Activated T-helper 2 cell treated with anti-CD3 and anti-CD28 coated beads, Interferon-gamma antibody, Interleukin-2, Interleukin-4, amounts not matched to agents 10 μg/mL and 5 μg/mL and 100 μg/mL, durations not matched to agents 14 hours and 24 hours and 36 hours (primary cell): ENCODE data around the gene KIAA0232. TPM values are rescaled to one million over a fixed set of nuclear protein-coding genes. Genes with fewer than 3 reads are reported as not detected.
"Not testable (repeated sequence)": the region's sequence is repeated elsewhere in the genome, so short reads cannot be mapped to it uniquely, and the experiment has no call there.

ENCODE experiments used
- DNase-seq: peaks from one replicate; pipeline ENCODE4 v3.0.0; 2021; ENCODE audit warnings: low spot score
- H3K27ac Mint-ChIP-seq: one replicate; pipeline ENCODE4 v1.8.0; 2021; ENCODE audit warnings: mixed read lengths
- H3K27me3 Mint-ChIP-seq: one replicate; pipeline ENCODE4 v1.8.0; 2021; ENCODE audit warnings: low read depth, mixed read lengths
- H3K36me3 Mint-ChIP-seq: one replicate; pipeline ENCODE4 v1.8.0; 2021; ENCODE audit warnings: low read depth, mixed read lengths
- H3K4me1 Mint-ChIP-seq: one replicate; pipeline ENCODE4 v1.8.0; 2021; ENCODE audit warnings: low read depth, mixed read lengths
- H3K4me3 Mint-ChIP-seq: one replicate; pipeline ENCODE4 v1.8.0; 2021; ENCODE audit warnings: low read depth, mild to moderate bottlenecking, moderate library complexity, mixed read lengths
- H3K9me3 Mint-ChIP-seq: one replicate; pipeline ENCODE4 v1.8.0; 2021; ENCODE audit warnings: mixed read lengths
- intact Hi-C: fragments of 100-400 bp; cut with micrococcal nuclease; formaldehyde crosslinking; loops from one replicate; pipeline ENCODE4 v1.15.1; 2023
- total RNA-seq: library from RNA; stranded (reverse); gene quantifications from 2 replicates; pipeline ENCODE4 v1.2.3, GENCODE V29; 2022

The KIAA0232 gene
- total RNA-seq, 1 donor from 2014 or later, result 13.6 TPM

DNA sequence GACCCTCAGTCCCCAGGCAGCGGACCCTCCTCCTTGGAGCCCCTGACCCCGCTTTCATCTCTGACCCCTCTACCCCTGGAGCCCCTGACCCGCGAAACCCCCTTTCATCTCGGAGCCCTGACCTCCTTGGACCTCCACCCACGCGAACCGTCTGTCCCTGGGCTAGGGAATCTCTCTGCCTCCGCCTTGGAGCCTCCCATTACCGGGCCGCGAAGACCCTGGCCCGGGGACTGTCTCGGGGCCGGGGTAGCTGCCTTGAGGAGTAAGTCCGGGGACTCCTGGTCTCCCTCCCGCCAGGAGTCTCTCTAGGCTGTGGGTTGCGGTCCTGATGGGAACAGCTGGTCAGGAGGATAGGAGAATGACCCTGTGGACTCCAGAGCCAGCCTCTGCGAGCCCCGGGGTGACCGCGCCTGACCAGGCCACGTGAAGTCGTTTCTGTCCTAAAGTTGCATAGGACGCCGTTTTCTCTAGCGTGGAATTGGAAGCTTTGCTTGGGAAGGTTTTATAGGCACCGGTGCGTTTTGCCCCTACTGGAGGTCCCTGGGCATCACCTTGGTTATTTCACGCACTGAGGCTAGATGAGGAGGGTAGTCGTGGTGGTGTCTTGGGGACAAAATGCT, 127.9 kb downstream of the KIAA0232 start:
- DNase-seq, result no peak
- no peaks in the 10 kb centered on the region for H3K9me3 Mint-ChIP-seq
- H3K27me3 Mint-ChIP-seq, result peaks cover 6% of the 10 kb centered on the region
- H3K36me3 Mint-ChIP-seq, result peaks cover 3% of the 10 kb centered on the region
- H3K4me1 Mint-ChIP-seq, result peaks cover 29% of the 10 kb centered on the region
- intact Hi-C loops, result no loop called here
- peak overlapping the region; percentile 87 for H3K27ac Mint-ChIP-seq
- peak overlapping the region; percentile 88 for H3K4me3 Mint-ChIP-seq

DNA sequence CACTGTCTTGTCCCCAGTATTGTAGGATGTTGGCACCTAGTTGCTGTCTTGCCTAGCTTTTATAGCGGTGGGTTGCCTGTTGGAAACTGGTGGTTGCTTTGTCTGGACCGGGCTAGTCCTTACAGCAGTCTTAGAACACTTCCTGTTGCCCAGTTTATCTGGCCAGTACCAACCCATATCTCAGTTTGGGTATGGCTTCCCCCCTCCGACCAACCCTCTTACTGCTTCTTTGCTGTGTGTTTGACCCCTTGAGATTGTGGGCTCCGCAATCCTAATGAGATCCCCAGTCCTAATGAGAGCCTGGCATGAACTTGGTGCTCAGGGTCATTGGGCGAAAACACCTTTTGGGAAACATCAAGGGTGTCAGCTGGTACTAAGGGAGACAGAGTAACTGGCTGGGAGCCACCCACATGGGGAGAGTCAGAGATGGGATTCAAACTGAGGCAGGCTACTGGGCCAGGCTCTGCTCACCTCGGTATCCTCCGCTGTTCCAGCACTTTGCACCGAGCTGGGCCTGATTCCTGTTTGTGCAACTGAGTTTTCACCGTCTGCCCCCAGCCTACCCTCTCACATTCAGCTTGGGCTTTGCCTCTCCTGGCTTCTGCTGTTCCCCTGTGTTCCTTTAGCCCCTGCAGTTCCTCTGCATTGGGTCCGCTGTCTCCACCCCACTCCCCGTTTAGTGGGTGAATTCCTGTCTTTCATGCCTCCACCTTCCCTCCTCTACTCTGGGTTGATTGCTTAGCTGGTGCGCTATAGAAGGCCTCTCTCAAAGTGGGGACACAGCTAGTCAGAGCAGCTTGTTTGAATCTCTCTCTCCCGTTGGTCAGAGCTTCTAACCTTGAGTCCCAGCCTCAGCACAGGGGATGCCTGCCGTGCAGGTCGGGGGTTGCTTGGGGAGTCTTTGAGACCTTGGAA, 128.7 kb downstream of the KIAA0232 start:
- Mint-ChIP-seq H3K9me3 (no peaks in the 10 kb centered on the region), H3K4me1 (peaks cover 31% of the 10 kb centered on the region), H3K4me3 (peak overlapping the region; percentile 88), H3K36me3 (peaks cover 3% of the 10 kb centered on the region), H3K27me3 (peaks cover 6% of the 10 kb centered on the region), H3K27ac (peak overlapping the region; percentile 60)
- intact Hi-C loops, result no loop called here
- DNase-seq, result no peak

DNA sequence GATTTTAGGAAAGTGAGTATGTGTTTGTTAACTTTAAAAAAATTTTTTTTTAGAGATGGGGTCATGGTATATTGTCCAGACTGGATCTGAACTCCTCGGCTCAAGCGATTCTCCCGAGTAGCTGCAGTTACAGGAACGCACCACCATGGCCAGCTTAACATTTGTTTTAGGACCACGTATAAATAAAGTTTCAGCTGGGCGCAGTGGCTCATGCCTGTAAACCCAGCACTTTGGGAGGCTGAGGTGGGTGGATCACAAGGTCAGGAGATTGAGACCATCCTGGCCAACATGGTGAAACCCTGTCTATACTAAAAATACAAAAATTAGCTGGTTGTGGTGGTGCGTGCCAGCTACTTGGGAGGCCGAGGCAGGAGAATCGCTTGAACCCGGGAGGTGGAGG, 129.4 kb downstream of the KIAA0232 start:
- H3K27me3 Mint-ChIP-seq, H3K4me3 Mint-ChIP-seq, H3K9me3 Mint-ChIP-seq, DNase-seq, H3K36me3 Mint-ChIP-seq, intact Hi-C loops, H3K27ac Mint-ChIP-seq: not testable (repeated sequence)
- peaks cover 38% of the 10 kb centered on the region for H3K4me1 Mint-ChIP-seq

DNA sequence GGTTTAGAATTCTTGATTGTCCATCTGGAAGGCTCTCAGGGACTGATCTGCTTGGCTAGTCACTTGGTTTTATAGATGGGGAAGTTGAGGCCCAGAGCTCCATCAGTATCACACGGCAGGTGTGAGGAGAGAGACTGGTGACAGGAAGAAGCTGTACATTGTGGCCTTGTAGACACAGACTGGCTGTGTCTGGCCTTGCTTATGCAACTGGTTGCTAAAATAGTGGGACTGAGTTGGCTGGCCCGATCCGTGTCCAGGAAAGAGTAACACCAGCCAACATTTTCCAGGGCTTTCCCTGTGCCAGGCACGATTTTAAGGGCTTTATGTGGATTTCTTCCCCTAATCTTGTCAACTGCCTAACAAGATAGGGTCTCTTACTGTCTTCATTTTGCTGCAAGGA, 129.9 kb downstream of the KIAA0232 start:
- intact Hi-C loops, result no loop called here
- peaks cover 3% of the 10 kb centered on the region for H3K27me3 Mint-ChIP-seq
- peaks cover 42% of the 10 kb centered on the region for H3K4me1 Mint-ChIP-seq
- no peak for DNase-seq
- H3K27ac Mint-ChIP-seq, result no peak overlapping the region
- no peaks in the 10 kb centered on the region for H3K9me3 Mint-ChIP-seq
- H3K36me3 Mint-ChIP-seq, result peaks cover 3% of the 10 kb centered on the region
- peak overlapping the region; percentile 31 for H3K4me3 Mint-ChIP-seq

DNA sequence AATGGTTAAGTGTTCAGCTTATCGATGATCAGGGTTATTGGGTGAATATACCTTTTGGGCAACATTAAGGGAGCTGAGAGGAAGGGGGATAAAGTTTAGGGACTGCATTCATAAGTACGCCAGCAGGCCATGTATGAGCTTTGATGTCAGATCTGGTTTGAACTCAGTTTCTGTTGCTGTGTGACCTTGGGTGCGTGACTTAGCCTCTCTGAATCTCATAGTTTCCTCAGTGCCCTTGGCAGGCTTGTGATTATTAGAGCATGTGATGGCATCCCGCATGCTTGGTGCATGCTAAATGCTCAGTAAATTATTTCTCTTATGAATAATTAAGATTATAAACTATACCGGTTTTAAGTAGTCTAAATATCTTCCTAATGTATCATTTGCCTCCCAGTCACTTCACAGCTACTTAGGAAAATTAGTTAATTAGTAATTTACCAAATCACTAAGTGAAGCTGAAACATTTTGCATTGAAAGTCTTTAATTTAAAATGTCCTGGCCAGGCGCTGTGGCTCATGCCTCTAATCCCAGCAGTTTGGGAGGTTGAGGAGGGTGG, 130.9 kb downstream of the KIAA0232 start:
- H3K4me1 Mint-ChIP-seq, result peaks cover 45% of the 10 kb centered on the region
- H3K9me3 Mint-ChIP-seq, result no peaks in the 10 kb centered on the region
- intact Hi-C loops, result no loop called here
- no peak overlapping the region for H3K4me3 Mint-ChIP-seq
- no peak overlapping the region for H3K27ac Mint-ChIP-seq
- no peaks in the 10 kb centered on the region for H3K27me3 Mint-ChIP-seq
- DNase-seq, result no peak
- peaks cover 4% of the 10 kb centered on the region for H3K36me3 Mint-ChIP-seq

DNA sequence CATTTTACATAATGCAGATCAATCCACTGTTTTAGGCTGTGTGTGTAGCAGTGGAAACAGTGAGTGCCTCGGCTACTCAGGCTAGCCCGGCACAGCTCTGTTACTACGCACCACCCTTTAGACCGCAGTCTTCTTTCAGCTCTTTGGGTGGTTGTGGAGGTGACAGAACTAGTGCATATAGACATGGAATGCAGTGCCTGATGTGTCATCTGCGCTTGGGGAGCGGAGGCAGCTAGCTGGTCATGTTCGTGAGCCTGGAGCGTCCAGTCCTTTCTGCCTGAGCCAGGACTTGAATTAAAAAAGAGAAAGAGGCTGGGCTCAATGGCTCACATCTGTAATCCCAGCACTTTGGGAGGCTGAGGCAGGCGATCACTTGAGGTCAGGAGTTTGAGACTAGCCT, 131.9 kb downstream of the KIAA0232 start:
- Mint-ChIP-seq H3K4me3 (no peak overlapping the region), H3K36me3 (peaks cover 8% of the 10 kb centered on the region), H3K4me1 (peaks cover 45% of the 10 kb centered on the region), H3K27ac (no peak overlapping the region), H3K27me3 (no peaks in the 10 kb centered on the region), H3K9me3 (no peaks in the 10 kb centered on the region)
- intact Hi-C loops, result no loop called here
- no peak for DNase-seq

DNA sequence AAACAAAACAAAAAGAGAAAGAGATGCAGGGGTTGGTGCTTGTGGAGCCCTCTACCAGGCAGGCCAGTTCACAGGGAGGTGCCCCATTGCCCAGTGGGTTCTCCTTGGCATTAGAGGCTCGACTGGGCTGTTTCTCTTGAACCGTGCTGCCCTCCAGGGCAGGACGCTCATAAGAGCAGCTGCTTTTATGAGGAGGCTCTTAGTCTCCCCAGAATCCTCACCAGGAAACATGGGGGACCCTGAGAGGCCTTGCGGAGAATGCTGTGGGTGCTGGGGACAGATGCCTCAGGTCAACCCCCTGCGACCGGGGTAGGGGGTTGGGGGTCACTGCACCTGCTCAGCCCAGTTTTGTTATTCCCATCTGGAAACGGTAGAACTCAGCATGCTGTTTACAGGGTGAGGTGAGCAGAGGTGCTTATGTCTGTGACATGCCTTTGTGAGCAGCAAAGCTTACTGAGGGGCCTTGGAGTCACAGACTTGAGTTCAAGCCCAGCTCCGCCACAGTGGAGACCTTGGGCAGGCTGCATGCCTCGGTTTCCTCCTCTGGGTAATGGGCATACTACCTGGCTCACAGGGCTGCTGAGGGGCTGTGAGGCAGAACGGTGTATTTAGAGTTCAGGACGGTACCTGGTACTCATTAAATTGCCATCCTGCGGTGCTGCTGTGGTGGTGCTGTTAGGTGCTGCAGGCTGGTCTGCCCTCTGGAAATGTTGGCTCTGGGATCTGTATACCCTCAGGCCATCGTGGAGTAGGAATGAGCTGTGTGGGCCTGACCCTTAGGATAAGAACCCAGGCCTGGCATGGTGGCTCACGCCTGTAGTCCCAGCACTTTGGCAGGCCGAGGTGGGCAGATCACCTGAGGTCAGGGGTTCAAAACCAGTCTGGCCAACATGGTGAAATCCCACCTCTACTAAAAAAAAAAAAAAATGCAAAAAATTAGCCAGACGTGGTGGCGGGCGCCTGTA, 132.8 kb downstream of the KIAA0232 start:
- no peak overlapping the region for H3K4me3 Mint-ChIP-seq
- peaks cover 44% of the 10 kb centered on the region for H3K4me1 Mint-ChIP-seq
- DNase-seq, result no peak
- no peak overlapping the region for H3K27ac Mint-ChIP-seq
- intact Hi-C loops, result no loop called here
- peaks cover 11% of the 10 kb centered on the region for H3K36me3 Mint-ChIP-seq
- H3K27me3 Mint-ChIP-seq, result no peaks in the 10 kb centered on the region
- no peaks in the 10 kb centered on the region for H3K9me3 Mint-ChIP-seq

DNA sequence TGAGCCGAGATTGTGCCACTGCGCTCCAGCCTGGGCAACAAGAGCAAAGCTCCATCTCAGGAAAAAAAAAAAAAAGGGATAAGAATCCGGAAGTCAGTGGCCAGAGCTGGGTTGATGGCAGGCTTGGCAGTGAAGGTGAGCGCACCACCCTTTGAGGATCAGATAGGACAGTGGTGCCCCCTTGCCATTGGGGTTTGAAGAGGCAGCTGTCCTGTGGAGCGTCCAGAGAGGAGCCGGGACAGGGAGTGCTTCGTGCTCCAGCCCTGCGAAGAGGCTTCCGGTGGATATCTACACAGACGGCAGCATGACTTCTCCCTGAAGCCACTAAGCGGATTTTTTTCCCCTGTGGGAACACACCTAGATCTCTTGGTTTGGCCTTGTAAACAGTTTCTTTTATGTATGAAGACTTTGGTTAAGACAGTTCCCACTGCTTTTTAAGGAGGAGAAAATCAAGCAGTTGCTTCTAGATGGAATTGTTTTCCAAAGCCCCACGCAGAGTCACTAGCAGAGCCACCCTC, 133.6 kb downstream of the KIAA0232 start:
- DNase-seq, result no peak
- Mint-ChIP-seq H3K4me3 (no peak overlapping the region), H3K4me1 (peaks cover 38% of the 10 kb centered on the region), H3K9me3 (no peaks in the 10 kb centered on the region), H3K27me3 (no peaks in the 10 kb centered on the region), H3K36me3 (peaks cover 14% of the 10 kb centered on the region), H3K27ac (no peak overlapping the region)
- intact Hi-C loops, result no loop called here

DNA sequence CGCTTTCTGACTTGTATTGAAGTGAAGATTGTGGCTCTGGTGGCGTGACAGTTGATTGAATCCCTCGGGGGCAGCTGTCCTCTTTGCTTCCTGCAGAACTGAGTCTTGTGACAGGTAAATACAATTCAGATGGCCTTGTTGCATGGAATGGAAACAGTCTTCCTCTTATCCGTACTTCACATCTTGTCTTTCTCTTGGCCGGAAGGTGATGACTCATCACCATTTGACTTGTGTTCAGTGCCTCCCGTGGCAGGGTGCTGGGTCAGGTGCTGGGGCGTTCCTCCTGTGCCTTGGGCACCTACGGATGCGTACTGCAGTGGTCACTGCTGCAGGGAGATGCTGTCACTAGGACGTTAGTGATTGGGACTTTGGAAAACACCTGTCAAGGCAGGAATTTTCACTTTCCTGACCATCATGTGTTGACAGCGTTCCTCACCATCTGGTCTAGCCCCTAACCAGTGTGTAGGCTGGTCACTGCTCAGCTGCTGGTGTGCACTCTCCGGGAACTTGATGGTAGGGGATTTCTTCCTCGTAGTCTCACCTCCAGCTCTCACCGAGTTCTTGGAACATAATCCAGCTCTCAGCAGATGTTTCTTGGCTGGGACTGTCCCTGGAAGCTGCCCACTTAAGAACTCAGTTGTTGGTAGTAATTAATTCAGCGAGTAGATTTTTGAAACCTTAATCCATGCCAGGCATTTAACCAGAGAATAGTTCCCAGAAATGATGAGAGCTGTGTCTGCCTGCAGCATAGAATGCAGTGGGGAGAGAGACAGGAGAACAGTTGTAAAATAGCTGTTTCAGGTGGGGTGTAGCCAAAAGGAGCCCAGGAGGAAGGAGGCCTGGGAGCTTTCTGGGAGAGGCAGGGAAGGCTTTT, 134.3 kb downstream of the KIAA0232 start:
- H3K27me3 Mint-ChIP-seq, result no peaks in the 10 kb centered on the region
- no peaks in the 10 kb centered on the region for H3K9me3 Mint-ChIP-seq
- H3K27ac Mint-ChIP-seq, result peak overlapping the region; percentile 65
- intact Hi-C loops, result no loop called here
- peaks cover 14% of the 10 kb centered on the region for H3K36me3 Mint-ChIP-seq
- H3K4me3 Mint-ChIP-seq, result peak overlapping the region; percentile 33
- peaks cover 35% of the 10 kb centered on the region for H3K4me1 Mint-ChIP-seq
- DNase-seq, result peak; percentile 63

DNA sequence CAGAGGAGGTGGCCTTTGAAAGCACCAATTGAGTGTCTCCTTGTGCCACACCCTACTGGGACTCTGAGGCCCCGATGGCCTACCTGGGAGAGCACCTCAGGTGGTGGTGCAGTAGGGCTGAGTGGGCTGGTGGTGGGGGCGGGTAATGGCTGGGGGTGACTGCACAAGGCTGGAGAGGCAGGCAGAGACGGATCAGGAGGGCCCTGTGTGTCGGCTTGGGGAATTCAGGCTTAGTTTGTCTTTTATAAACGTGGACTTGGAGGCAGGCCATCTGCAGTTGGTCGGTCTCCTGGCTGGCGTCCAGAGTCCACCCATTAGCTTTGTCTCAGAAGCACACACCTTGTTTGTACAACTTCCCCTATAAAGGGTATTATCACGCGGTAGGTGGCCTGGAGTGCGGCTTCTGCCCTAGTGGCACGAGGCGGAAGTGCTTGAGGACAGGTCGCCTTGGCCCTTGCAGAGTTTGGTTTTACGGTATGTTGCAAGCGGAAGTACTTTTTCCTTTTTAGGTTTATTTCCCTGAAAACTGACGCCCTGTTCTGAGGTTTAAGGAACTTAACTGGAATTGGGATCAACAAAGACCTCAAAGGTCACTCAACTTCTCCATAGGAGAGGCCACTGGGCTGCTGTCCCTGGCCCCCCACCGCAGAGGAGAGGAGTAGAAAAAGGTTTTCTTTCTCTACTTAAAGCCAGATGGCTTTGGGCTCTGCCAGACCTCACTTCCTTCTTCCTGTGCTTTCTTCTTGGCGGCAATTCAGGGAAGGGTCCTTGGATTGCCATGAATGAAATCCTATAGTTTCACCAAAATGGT, 135.1 kb downstream of the KIAA0232 start:
- Mint-ChIP-seq H3K4me1 (peaks cover 34% of the 10 kb centered on the region), H3K36me3 (peaks cover 13% of the 10 kb centered on the region), H3K27me3 (no peaks in the 10 kb centered on the region), H3K4me3 (no peak overlapping the region), H3K27ac (peak overlapping the region; percentile 65), H3K9me3 (no peaks in the 10 kb centered on the region)
- intact Hi-C loops, result no loop called here
- no peak for DNase-seq

DNA sequence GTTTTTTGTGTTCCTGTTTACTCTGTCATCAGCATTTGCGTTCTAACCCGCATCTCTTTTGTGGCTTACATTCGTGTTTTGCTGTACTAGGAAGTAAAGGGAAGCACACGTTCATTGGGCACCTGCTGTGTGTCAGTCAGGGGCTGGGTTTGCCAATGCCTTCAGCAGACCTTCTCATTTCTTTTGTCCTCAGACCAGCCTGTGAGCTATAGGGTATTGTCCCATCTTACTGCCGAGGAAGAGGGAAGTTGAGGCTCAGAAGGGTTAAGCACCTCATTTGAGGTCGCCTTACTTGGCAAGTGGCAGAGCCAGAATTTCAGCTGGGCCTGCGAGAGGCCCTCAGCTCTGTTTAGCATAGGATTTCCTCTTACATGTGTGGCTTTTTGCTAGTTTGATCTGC, 135.8 kb downstream of the KIAA0232 start:
- H3K36me3 Mint-ChIP-seq, result peaks cover 18% of the 10 kb centered on the region
- no peak for DNase-seq
- H3K9me3 Mint-ChIP-seq, result no peaks in the 10 kb centered on the region

More for the DNA sequence above, 135.8 kb downstream of the KIAA0232 start:
- Mint-ChIP-seq H3K27me3 (no peaks in the 10 kb centered on the region), H3K27ac (peak overlapping the region; percentile 65), H3K4me1 (peaks cover 34% of the 10 kb centered on the region), H3K4me3 (no peak overlapping the region)
- intact Hi-C loops, result no loop called here
